Osteoblast (primary cell): ENCODE measurements around the gene NUP214. TPM values are rescaled to one million over a fixed set of nuclear protein-coding genes. Genes with fewer than 3 reads are reported as not detected.

Experiments
- DNase-seq: peaks from one replicate; pipeline ENCODE4 v3.0.0; 2011; ENCODE audit warnings: low spot score, mixed read lengths; ENCODE audit not compliant: insufficient read length; ENCODE audit errors: missing footprints
- H2AFZ ChIP-seq: 2 replicates; pipeline ENCODE4 v1.6.0; 2011; ENCODE audit warnings: mild to moderate bottlenecking, low read length
- H3K27ac ChIP-seq: 2 replicates; pipeline ENCODE4 v1.5.1; 2011; ENCODE audit warnings: mild to moderate bottlenecking, low read depth, low read length, moderate library complexity
- H3K27me3 ChIP-seq: 2 replicates; pipeline ENCODE4 v1.6.0; 2012; ENCODE audit warnings: mild to moderate bottlenecking, control low read depth, inconsistent platforms, low read length, moderate library complexity; ENCODE audit not compliant: insufficient read depth
- H3K36me3 ChIP-seq: 2 replicates; pipeline ENCODE4 v1.5.1; 2011; ENCODE audit warnings: mild to moderate bottlenecking, low read length, control low read depth, moderate library complexity; ENCODE audit not compliant: insufficient read depth
- H3K4me1 ChIP-seq: 2 replicates; pipeline ENCODE4 v1.5.1; 2011; ENCODE audit warnings: mild to moderate bottlenecking, low read length, control low read depth, moderate library complexity; ENCODE audit not compliant: insufficient read depth
- H3K4me2 ChIP-seq: 2 replicates; pipeline ENCODE4 v1.6.0; 2011; ENCODE audit warnings: mild to moderate bottlenecking, low read length; ENCODE audit not compliant: insufficient read depth
- H3K4me3 ChIP-seq: fragments of 200-600 bp; sonication (generic); 3 replicates; pipeline ENCODE4 v1.5.1; 2012; ENCODE audit warnings: mild to moderate bottlenecking, low read length, inconsistent platforms; ENCODE audit not compliant: insufficient read depth
- H3K79me2 ChIP-seq: 2 replicates; pipeline ENCODE4 v1.6.0; 2012; ENCODE audit warnings: mild to moderate bottlenecking, low read length, control low read depth, inconsistent platforms; ENCODE audit not compliant: insufficient read depth
- H3K9me3 ChIP-seq: 2 replicates; pipeline ENCODE4 v1.5.1; 2011; ENCODE audit warnings: low read depth, low read length, control low read depth
- H4K20me1 ChIP-seq: 2 replicates; pipeline ENCODE4 v1.6.0; 2012; ENCODE audit warnings: mild to moderate bottlenecking, low read length, control low read depth; ENCODE audit not compliant: insufficient read depth
- CTCF ChIP-seq: IDR thresholded peaks from 2 replicates; pipeline ENCODE4 v1.5.1; 2011; ENCODE audit warnings: mild to moderate bottlenecking, low read depth, low read length, moderate library complexity; ENCODE audit errors: extremely low read depth
- total RNA-seq: library from RNA; depleted of rRNA; stranded (reverse); fragments of >200 nt; gene quantifications from 2 replicates; pipeline ENCODE4 v1.2.3, GENCODE V29; 2012

Gene NUP214
- total RNA-seq, 1 donor, result 17.7 TPM

GRCh38 chr9:131142160-131142559, 16.8 kb downstream of the NUP214 start:
- no peaks in the 10 kb centered on the region for H4K20me1 ChIP-seq
- H3K27ac ChIP-seq, result no peak overlapping the region
- H3K36me3 ChIP-seq, result peaks cover 71% of the 10 kb centered on the region
- TF ChIP-seq CTCF, result no peak
- H3K27me3 ChIP-seq, result no peaks in the 10 kb centered on the region
- no peaks in the 10 kb centered on the region for H3K79me2 ChIP-seq
- no peaks in the 10 kb centered on the region for H3K9me3 ChIP-seq
- no peak overlapping the region for H3K4me3 ChIP-seq
- no peak overlapping the region for H3K4me2 ChIP-seq
- no peaks in the 10 kb centered on the region for H3K4me1 ChIP-seq
- no peak for DNase-seq
- H2AFZ ChIP-seq, result no peak overlapping the region

- Histone ChIP-seq H3K27ac (no peak overlapping the region), H3K79me2 (no peaks in the 10 kb centered on the region), H3K27me3 (no peaks in the 10 kb centered on the region), H4K20me1 (peaks cover 3% of the 10 kb centered on the region), H3K9me3 (no peaks in the 10 kb centered on the region), H3K36me3 (peaks cover 85% of the 10 kb centered on the region), H2AFZ (no peak overlapping the region), H3K4me2 (no peak overlapping the region), H3K4me3 (no peak overlapping the region), H3K4me1 (no peaks in the 10 kb centered on the region)
- TF ChIP-seq CTCF, result no peak
- DNase-seq, result no peak
Observed at GRCh38 chr9:131144201-131144600, 18.8 kb downstream of the NUP214 start.

- no peak overlapping the region for H2AFZ ChIP-seq
- H3K27me3 ChIP-seq, result no peaks in the 10 kb centered on the region
- H3K27ac ChIP-seq, result no peak overlapping the region
- no peaks in the 10 kb centered on the region for H3K4me1 ChIP-seq
- H3K4me3 ChIP-seq, result no peak overlapping the region
- H3K9me3 ChIP-seq, result no peaks in the 10 kb centered on the region
- peaks cover 5% of the 10 kb centered on the region for H4K20me1 ChIP-seq
- no peaks in the 10 kb centered on the region for H3K79me2 ChIP-seq
- no peak overlapping the region for H3K4me2 ChIP-seq
- H3K36me3 ChIP-seq, result peaks cover 85% of the 10 kb centered on the region
- TF ChIP-seq CTCF, result no peak
- DNase-seq, result no peak
Observed at GRCh38 chr9:131145245-131145644, 19.9 kb downstream of the NUP214 start.

GRCh38 chr9:131146186-131146585, 20.8 kb downstream of the NUP214 start:
- Histone ChIP-seq H3K4me2 (no peak overlapping the region), H3K36me3 (peaks cover 87% of the 10 kb centered on the region), H3K79me2 (no peaks in the 10 kb centered on the region), H3K4me3 (no peak overlapping the region), H2AFZ (no peak overlapping the region), H3K27me3 (no peaks in the 10 kb centered on the region), H3K4me1 (no peaks in the 10 kb centered on the region), H3K27ac (no peak overlapping the region), H4K20me1 (peaks cover 5% of the 10 kb centered on the region), H3K9me3 (no peaks in the 10 kb centered on the region)
- no peak for TF ChIP-seq CTCF
- DNase-seq, result no peak
